H9 (cell line): ENCODE measurements around the gene CHD6. TPM values are rescaled to one million over a fixed set of nuclear protein-coding genes. Genes with fewer than 3 reads are reported as not detected.

Source experiments
- DNase-seq: peaks from one replicate; pipeline ENCODE4 v3.0.0-alpha.2; 2017
- H2AFZ ChIP-seq: one replicate; pipeline ENCODE4 v1.6.1; 2013; ENCODE audit warnings: mild to moderate bottlenecking, low read length, control low read depth, moderate library complexity
- H2AK5ac ChIP-seq: 2 replicates; pipeline ENCODE4 v1.6.1; 2013; ENCODE audit warnings: low read length, control low read depth, mixed read lengths; ENCODE audit not compliant: insufficient read length
- H2BK120ac ChIP-seq: one replicate; pipeline ENCODE4 v1.6.1; 2013; ENCODE audit warnings: low read depth, mild to moderate bottlenecking, low read length, control low read depth, inconsistent platforms; ENCODE audit not compliant: poor library complexity, severe bottlenecking
- H2BK12ac ChIP-seq: 2 replicates; pipeline ENCODE4 v1.6.1; 2013; ENCODE audit warnings: low read length, control low read depth, mixed read lengths, low read depth; ENCODE audit not compliant: insufficient read length
- H2BK15ac ChIP-seq: 2 replicates; pipeline ENCODE4 v1.6.1; 2013; ENCODE audit warnings: low read depth, low read length, control low read depth
- H2BK20ac ChIP-seq: one replicate; pipeline ENCODE4 v1.6.1; 2013; ENCODE audit warnings: low read depth, mild to moderate bottlenecking, low read length, control low read depth, inconsistent platforms; ENCODE audit not compliant: poor library complexity, severe bottlenecking
- H2BK5ac ChIP-seq: 2 replicates; pipeline ENCODE4 v1.6.1; 2013; ENCODE audit warnings: low read length, control low read depth, mixed read lengths; ENCODE audit not compliant: insufficient read length
- H3K14ac ChIP-seq: 2 replicates; pipeline ENCODE4 v1.6.1; 2013; ENCODE audit warnings: low read length, control low read depth; ENCODE audit not compliant: insufficient read depth
- H3K18ac ChIP-seq: 2 replicates; pipeline ENCODE4 v1.6.1; 2013; ENCODE audit warnings: low read depth, mild to moderate bottlenecking, mixed read lengths, low read length, control low read depth; ENCODE audit not compliant: insufficient read length
- H3K23ac ChIP-seq: 2 replicates; pipeline ENCODE4 v1.6.1; 2013; ENCODE audit warnings: low read length, control low read depth, mixed read lengths, low read depth; ENCODE audit not compliant: insufficient read length
- H3K23me2 ChIP-seq: 2 replicates; pipeline ENCODE4 v1.6.1; 2013; ENCODE audit warnings: low read depth, mild to moderate bottlenecking, mixed read lengths, low read length, control low read depth; ENCODE audit not compliant: insufficient read length, poor library complexity, severe bottlenecking
- H3K27ac ChIP-seq: 2 replicates; pipeline ENCODE4 v1.5.1; 2013; ENCODE audit warnings: low read length, control low read depth, mixed read lengths, low read depth; ENCODE audit not compliant: insufficient read length
- H3K27me3 ChIP-seq: 2 replicates; pipeline ENCODE4 v1.6.1; 2013; ENCODE audit warnings: low read length, control low read depth, inconsistent platforms; ENCODE audit not compliant: insufficient read depth
- H3K4ac ChIP-seq: 2 replicates; pipeline ENCODE4 v1.6.1; 2013; ENCODE audit warnings: low read depth, mild to moderate bottlenecking, control low read depth, inconsistent platforms, low read length, moderate library complexity
- H3K4me1 ChIP-seq: 2 replicates; pipeline ENCODE4 v1.6.1; 2013; ENCODE audit warnings: low read length, control low read depth, inconsistent platforms; ENCODE audit not compliant: insufficient read depth
- H3K4me2 ChIP-seq: 2 replicates; pipeline ENCODE4 v1.6.1; 2013; ENCODE audit warnings: low read length, control low read depth, mixed read lengths; ENCODE audit not compliant: insufficient read length, insufficient read depth
- H3K56ac ChIP-seq: 2 replicates; pipeline ENCODE4 v1.6.1; 2013; ENCODE audit warnings: low read depth, mild to moderate bottlenecking, mixed read lengths, low read length, control low read depth; ENCODE audit not compliant: insufficient read length
- H3K79me1 ChIP-seq: 2 replicates; pipeline ENCODE4 v1.6.1; 2013; ENCODE audit warnings: low read depth, mild to moderate bottlenecking, moderate library complexity, low read length, control low read depth, inconsistent platforms; ENCODE audit not compliant: insufficient read depth, poor library complexity, severe bottlenecking
- H3K79me2 ChIP-seq: 2 replicates; pipeline ENCODE4 v1.6.1; 2013; ENCODE audit warnings: low read length, control low read depth, inconsistent platforms; ENCODE audit not compliant: insufficient read depth
- H3K9ac ChIP-seq: 2 replicates; pipeline ENCODE4 v1.6.1; 2013; ENCODE audit warnings: low read length, control low read depth, mixed read lengths; ENCODE audit not compliant: insufficient read length; ENCODE audit errors: extremely low read depth
- H3K9me3 ChIP-seq: one replicate; pipeline ENCODE4 v1.6.1; 2013; ENCODE audit warnings: low read depth, low read length, inconsistent platforms; ENCODE audit not compliant: control insufficient read depth
- H3T11ph ChIP-seq: one replicate; pipeline ENCODE4 v1.6.1; 2013; ENCODE audit warnings: mild to moderate bottlenecking, low read length, control low read depth, inconsistent platforms
- H4K20me1 ChIP-seq: one replicate; pipeline ENCODE4 v1.6.1; 2013; ENCODE audit not compliant: control insufficient read depth, insufficient read length, insufficient read depth
- H4K5ac ChIP-seq: 2 replicates; pipeline ENCODE4 v1.6.1; 2013; ENCODE audit warnings: low read depth, mild to moderate bottlenecking, mixed read lengths, low read length, control low read depth; ENCODE audit not compliant: insufficient read length
- H4K8ac ChIP-seq: replicated peaks from 2 replicates; pipeline ENCODE4 v1.6.1; 2013; ENCODE audit warnings: low read length, control low read depth, mixed read lengths, low read depth; ENCODE audit not compliant: insufficient read length
- H4K91ac ChIP-seq: 2 replicates; pipeline ENCODE4 v1.6.1; 2013; ENCODE audit warnings: low read depth, mild to moderate bottlenecking, moderate library complexity, mixed read lengths, low read length, control low read depth; ENCODE audit not compliant: insufficient read length
- H3K27ac Mint-ChIP-seq, 3 experiments: 2 replicates in 2 of 3; 3 replicates in 1 of 3; pipeline ENCODE4 v1.8.0; 2020 to 2021; ENCODE audit warnings: mixed read lengths in 3 of 3, mild to moderate bottlenecking in 1 of 3, moderate library complexity in 1 of 3
- H3K27me3 Mint-ChIP-seq: 2 replicates; pipeline ENCODE4 v1.8.0; 2021; ENCODE audit warnings: low read depth, mild to moderate bottlenecking, moderate library complexity, mixed read lengths
- H3K36me3 Mint-ChIP-seq, 3 experiments: 2 replicates in 2 of 3; 3 replicates in 1 of 3; pipeline ENCODE4 v1.8.0; 2020 to 2021; ENCODE audit warnings: low read depth in 3 of 3, mixed read lengths in 3 of 3; ENCODE audit not compliant: insufficient read depth in 1 of 3
- H3K4me1 Mint-ChIP-seq, 2 experiments: 2 replicates each; pipeline ENCODE4 v1.8.0; 2020; ENCODE audit warnings: mixed read lengths in 2 of 2
- H3K4me3 Mint-ChIP-seq, 2 experiments: 2 replicates in 1 of 2; 3 replicates in 1 of 2; pipeline ENCODE4 v1.8.0; 2020 to 2021; ENCODE audit warnings: mild to moderate bottlenecking in 2 of 2, mixed read lengths in 2 of 2, moderate library complexity in 1 of 2
- H3K9me3 Mint-ChIP-seq, 2 experiments: 2 replicates in 1 of 2; 3 replicates in 1 of 2; pipeline ENCODE4 v1.8.0; 2020; ENCODE audit warnings: mild to moderate bottlenecking in 2 of 2, mixed read lengths in 2 of 2, moderate library complexity in 1 of 2
- CTCF ChIP-seq: fragments of 200-600 bp; sonication (generic); conservative IDR thresholded peaks from 3 replicates; pipeline ENCODE4 v1.8.0; 2021; ENCODE audit warnings: antibody characterized with exemption, mild to moderate bottlenecking
- WGBS: extraction: QIAGEN DNeasy Blood & Tissue Kit; methylation state at CpG from one replicate; pipeline ENCODE4 v1.1.7; 2013; ENCODE audit warnings: missing lambda C conversion rate, low lambda C conversion rate, mixed read lengths; ENCODE audit not compliant: insufficient read length; ENCODE audit errors: extremely low coverage; 5-methylcytosine and 5-hydroxymethylcytosine counted together
- total RNA-seq: library from RNA; stranded (reverse); gene quantifications from 2 replicates; pipeline ENCODE4 v1.2.1, GENCODE V29; 2021

CHD6 gene
- total RNA-seq, 1 experiment from 2014 or later = 51.5 TPM

- no peaks in the 10 kb centered on the region for H3K79me2 ChIP-seq
- no peak overlapping the region for H2BK20ac ChIP-seq
- no peak overlapping the region for H3K18ac ChIP-seq
- no peaks in the 10 kb centered on the region for H3K4me1 ChIP-seq
- no peak overlapping the region for H3K4me2 ChIP-seq
- H4K20me1 ChIP-seq = no peaks in the 10 kb centered on the region
- Mint-ChIP-seq H3K27ac (no peak overlapping the region; a peak in 1 of 7 replicates), H3K36me3 (peaks cover 24 to 88% (median 72%) of the 10 kb centered on the region in 3 experiments), H3K9me3 (no peaks in the 10 kb centered on the region), H3K4me1 (peaks cover 0 to 5% of the 10 kb centered on the region in 2 experiments; a peak in 2 of 4 replicates), H3K4me3 (no peak overlapping the region), H3K27me3 (no peaks in the 10 kb centered on the region)
- no peak overlapping the region for H2BK12ac ChIP-seq
- H4K91ac ChIP-seq = no peak overlapping the region
- H3K9ac ChIP-seq = no peak overlapping the region
- no peaks in the 10 kb centered on the region for H3K27me3 ChIP-seq
- H2AFZ ChIP-seq = no peak overlapping the region
- H2BK120ac ChIP-seq = no peak overlapping the region
- H2AK5ac ChIP-seq = no peak overlapping the region
- no peak overlapping the region for H3K23ac ChIP-seq
- no peaks in the 10 kb centered on the region for H3K9me3 ChIP-seq
- no peak overlapping the region for H3K4ac ChIP-seq
- no peak for DNase-seq
- H3T11ph ChIP-seq = no peak overlapping the region
- no peaks in the 10 kb centered on the region for H3K79me1 ChIP-seq
- no peak overlapping the region for H4K8ac ChIP-seq
- no peak overlapping the region for H3K14ac ChIP-seq
- no peak overlapping the region for H3K56ac ChIP-seq
- no peak overlapping the region for H2BK5ac ChIP-seq
- no peak overlapping the region for H3K27ac ChIP-seq
- no peak overlapping the region for H4K5ac ChIP-seq
- no CpG with 5 or more reads among the region's 4 CpGs for WGBS
- no peaks in the 10 kb centered on the region for H3K23me2 ChIP-seq
- TF ChIP-seq CTCF = no peak
- no peak overlapping the region for H2BK15ac ChIP-seq
These were observed 171.7 kb downstream of the CHD6 start for GRCh38 chr20:41446456-41446855.
